GM21381 (cell line): ENCODE data around the gene ATXN7L1.
"Not testable (repeated sequence)": the region's sequence is repeated elsewhere in the genome, so short reads cannot be mapped to it uniquely, and the experiment has no call there.

ENCODE experiments used
- ATAC-seq: cut with Tn5 transposase; IDR thresholded peaks from one replicate; pipeline ENCODE4 v1.9.1; 2021; ENCODE audit warnings: mild to moderate bottlenecking, moderate library complexity; ENCODE audit not compliant: unreplicated experiment

The ATXN7L1 gene

DNA sequence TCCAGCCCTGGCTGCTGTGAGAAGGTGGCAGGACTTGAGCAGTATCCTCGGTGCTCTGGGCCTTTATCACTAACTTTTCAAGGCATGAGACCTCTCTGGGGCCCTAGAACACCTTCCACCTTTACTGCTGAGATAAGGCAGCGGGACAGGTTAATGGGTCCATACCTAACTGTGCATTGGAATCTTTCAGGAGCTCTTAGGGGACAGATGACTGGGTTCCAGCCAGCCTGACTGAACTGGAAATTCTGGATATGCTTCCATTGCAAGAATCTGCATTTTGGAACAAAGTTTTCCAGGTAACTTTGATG is 73.0 kb downstream of the ATXN7L1 start:
- no peak for ATAC-seq

DNA sequence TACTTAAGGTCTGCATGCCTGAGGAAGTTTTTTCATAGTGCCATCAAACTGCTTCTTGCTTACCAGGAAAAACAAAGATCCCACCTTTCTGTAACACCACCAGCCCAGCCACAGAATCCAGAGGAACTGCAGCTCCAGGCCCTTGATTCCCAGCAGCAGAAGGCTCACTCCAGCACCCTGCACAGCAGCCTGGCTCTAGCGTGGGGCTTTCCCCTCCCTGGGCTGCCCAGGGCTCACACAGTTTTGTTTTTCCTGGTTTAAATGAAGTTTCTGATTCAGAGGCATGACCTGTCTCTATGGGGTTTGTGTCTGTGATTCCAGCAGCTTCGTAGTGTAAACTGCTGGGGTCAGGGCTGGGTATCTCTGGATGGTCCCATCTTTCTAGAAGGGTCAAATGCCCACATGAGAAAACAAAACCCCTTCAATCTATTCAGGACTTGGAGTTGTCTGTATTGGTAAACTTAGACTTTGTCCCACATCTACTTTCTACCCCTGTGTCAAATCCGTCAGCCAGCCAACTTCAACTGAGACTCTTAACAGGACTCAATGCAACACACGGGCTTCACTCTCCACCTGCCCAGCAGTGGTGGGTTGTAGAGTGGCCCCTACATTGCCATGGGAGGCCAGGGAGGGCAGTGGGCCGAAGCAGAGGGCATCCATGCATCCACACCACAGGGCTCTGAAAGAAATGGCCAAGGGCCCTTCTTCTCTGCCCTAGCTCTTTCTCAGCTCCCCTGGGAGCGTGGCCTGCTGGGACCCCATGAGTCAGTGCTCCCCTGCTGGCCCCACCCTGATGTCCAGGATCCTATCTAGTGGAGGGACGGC is 73.6 kb downstream of the ATXN7L1 start:
- ATAC-seq: no peak

- ATAC-seq: no peak
Observed at GRCh38 chr7:105800849-105801534, 75.4 kb downstream of the ATXN7L1 start.

- ATAC-seq: no peak
Observed at GRCh38 chr7:105800442-105800841, 76.0 kb downstream of the ATXN7L1 start.

DNA sequence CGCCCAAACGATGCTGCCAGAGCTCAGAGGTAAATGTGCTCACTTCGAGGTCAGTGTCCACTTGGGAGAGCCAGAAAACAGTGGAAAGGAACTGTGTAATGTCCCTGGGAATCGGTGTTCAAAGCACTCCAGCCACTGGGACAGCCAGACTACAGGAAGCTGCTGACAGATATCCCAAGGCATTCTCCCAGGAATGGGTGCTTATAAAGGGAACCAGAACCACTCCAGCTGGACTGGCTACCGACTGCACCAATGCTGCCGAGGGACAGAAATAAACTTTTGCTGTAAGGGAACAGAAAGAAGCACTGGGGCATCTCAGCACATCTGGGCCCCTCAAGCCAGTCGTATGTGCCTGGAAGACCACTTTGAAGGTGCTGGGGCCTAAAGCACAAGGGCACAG is 76.7 kb downstream of the ATXN7L1 start:
- ATAC-seq: no peak

- no peak for ATAC-seq
Observed at GRCh38 chr7:105799006-105799405, 77.4 kb downstream of the ATXN7L1 start.

DNA sequence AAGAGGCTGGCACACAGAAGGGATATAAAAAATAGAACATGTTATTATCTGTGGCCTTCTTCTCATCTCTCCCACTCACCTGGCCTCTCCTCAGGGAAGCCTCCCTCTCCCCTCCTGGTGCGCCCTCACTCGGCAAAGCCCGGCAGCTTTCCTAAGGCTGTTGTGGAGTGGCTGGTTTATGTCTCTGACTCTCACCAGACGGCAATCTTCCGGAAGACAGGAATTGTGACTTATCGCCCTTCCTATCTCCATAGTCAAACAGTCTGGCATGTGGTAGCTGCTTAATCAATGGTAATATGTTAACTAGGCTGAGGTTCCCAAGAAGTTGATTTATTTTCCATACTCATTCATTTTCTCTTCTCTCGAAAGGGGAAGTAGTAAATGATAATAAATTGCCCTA is 78.7 kb downstream of the ATXN7L1 start:
- no peak for ATAC-seq

DNA sequence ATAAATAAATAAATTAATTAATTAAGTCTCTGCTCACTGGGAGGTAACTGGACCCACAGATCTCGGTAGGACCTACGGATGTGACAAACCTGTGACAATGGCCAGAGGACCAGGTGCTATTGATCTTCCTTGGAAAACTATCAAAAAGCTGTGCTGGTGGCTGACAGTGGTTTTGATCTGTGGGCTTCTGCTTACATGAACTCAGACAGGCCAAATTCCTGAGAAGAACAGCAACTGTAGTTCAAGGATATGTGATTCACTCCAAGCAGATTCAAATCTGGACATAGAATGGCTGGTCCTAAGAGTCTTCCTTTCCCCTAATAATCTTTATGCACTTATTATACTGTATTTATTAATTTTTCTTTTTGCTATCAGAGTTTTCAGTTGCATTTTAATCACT is 80.0 kb downstream of the ATXN7L1 start:
- no peak for ATAC-seq

DNA sequence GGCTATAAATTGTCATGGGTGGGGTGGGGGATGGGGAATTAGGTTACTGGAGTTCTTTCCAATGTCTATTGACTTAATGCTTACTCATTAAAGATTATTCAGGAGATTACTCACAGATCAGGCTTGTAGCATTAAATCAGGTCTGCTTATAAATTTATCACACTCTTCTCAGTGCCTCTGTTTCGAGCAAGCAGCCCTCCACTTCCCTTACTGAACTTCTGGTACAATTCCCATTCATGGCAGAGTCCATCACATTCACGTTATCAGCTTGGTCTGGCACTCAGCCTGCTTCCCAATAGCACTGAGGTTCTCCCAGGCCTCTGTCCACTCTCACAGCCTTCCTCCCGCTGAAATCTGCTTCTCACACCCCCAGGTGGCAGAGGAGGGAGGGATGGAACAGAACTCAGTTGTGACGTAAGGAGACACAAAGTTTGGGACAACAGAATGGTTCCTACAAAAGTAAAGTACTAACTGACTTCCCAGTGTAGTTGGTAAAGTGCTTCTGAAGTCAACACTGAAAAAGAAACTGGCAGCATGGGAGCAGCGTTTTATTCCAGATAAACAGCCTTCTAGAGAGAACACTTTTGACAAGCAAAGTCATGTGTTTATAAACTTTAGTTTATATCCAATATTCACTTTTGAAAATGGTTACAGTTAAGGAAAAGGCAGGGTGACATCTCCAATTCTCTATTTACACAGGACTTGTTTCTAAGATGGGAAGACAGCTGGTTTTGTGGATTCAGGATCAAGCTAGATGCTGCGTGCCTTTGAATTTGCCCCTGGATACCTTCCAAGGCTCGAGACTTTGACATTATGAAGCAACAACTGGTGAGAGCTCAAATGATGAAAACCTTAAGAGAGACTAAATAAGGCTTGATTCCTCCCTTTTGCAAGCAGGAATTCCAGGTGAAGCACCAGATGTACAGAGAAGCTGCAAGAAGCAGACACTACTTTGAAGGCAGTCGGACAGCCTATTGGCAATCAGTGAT is 81.4 kb downstream of the ATXN7L1 start:
- ATAC-seq: no peak

- no peak for ATAC-seq
Observed at GRCh38 chr7:105792488-105793370, 83.7 kb downstream of the ATXN7L1 start.

GRCh38 chr7:105791926-105792325 is 84.5 kb downstream of the ATXN7L1 start:
- ATAC-seq: no peak

DNA sequence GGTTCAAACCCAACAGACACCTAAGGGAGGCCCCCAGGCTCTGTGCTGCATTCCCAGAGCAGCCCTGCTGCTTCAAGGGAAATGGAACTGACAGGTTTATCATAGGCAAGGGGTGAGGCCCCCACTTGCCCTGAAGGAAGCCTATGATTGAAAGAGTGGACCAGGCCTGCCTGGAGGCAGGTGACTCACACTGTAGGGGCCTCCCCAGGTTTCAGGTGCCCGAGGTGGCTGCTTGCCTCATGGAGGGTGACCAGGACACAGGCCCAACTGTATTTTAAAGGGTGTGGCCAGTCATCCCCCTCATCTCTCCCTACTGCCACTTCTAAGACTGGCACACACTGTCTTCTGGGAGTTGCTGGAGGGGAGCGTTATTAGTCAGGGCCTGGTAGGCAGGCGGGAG is 85.4 kb downstream of the ATXN7L1 start:
- ATAC-seq: no peak

GRCh38 chr7:105790452-105790851 is 85.9 kb downstream of the ATXN7L1 start:
- ATAC-seq: not testable (repeated sequence)

DNA sequence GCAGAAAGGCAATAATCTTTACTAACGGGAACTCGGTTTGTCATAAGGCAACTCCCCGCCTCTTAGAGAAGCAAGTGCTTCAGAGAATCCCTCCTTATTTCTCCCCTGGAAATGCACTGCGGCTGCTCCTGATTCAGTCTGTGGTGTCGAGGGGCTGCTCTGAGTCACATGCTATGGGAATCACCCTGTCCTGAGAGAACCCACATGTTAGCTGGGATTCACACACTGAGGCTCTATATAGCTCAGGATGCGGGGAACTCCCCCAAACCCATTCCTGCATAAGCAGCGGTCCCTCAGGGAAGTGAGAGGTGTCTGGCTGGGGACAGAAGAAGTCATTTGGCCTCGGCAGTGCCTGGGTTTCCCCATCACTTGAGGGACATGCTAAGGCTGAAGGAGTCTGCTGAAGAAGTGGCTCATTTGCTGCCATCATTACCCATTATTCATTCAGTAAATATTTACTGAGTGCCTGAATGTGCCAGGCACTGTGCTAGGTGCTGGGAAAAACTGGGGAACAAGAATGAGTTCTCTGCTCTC is 87.5 kb downstream of the ATXN7L1 start:
- ATAC-seq: no peak

DNA sequence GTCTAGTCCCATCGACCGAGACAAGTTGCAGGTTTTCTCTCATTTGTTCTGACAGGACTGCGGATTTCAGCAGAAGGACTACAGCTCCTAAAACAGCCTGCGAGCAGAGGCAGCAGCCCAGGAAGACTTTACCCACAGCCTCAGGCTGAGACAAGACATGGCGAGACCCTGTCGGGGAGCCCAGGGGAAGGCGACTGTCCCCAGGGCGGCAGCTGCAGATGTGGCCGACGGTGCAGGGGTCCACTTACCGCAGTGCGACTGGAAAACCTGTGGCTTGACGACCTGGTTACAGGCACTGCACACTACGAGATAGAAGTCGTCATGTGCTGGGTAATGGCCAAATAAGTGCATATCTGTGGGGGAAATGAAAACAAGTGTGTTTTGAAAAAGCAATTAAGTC is 88.0 kb downstream of the ATXN7L1 start:
- ATAC-seq: no peak

- ATAC-seq: no peak
Observed at GRCh38 chr7:105787793-105788192, 88.6 kb downstream of the ATXN7L1 start.

GRCh38 chr7:105786520-105787470 is 89.6 kb downstream of the ATXN7L1 start:
- no peak for ATAC-seq

- no peak for ATAC-seq
Observed at GRCh38 chr7:105782391-105783042, 93.9 kb downstream of the ATXN7L1 start.
